IPS-18a (cell line): ENCODE measurements around the gene MFSD6L.
"Not testable (repeated sequence)": the region's sequence is repeated elsewhere in the genome, so short reads cannot be mapped to it uniquely, and the experiment has no call there.

Source experiments
- H3K27ac ChIP-seq: one replicate; pipeline ENCODE4 v1.5.1; 2013; ENCODE audit warnings: low read length
- H3K27me3 ChIP-seq: one replicate; pipeline ENCODE4 v1.6.1; 2013; ENCODE audit warnings: mild to moderate bottlenecking, low read length; ENCODE audit not compliant: control insufficient read depth, insufficient read depth
- H3K36me3 ChIP-seq: one replicate; pipeline ENCODE4 v1.6.1; 2013; ENCODE audit warnings: low read depth, low read length; ENCODE audit not compliant: control insufficient read depth
- H3K4me1 ChIP-seq: one replicate; pipeline ENCODE4 v1.6.1; 2013; ENCODE audit warnings: low read depth, low read length; ENCODE audit not compliant: control insufficient read depth
- H3K4me3 ChIP-seq: one replicate; pipeline ENCODE4 v1.5.1; 2013; ENCODE audit warnings: low read length
- H3K9ac ChIP-seq: one replicate; pipeline ENCODE4 v1.6.1; 2013; ENCODE audit warnings: mild to moderate bottlenecking, low read length, moderate library complexity
- H3K9me3 ChIP-seq: one replicate; pipeline ENCODE4 v1.6.1; 2013; ENCODE audit warnings: low read depth, low read length; ENCODE audit not compliant: control insufficient read depth

The MFSD6L gene

DNA sequence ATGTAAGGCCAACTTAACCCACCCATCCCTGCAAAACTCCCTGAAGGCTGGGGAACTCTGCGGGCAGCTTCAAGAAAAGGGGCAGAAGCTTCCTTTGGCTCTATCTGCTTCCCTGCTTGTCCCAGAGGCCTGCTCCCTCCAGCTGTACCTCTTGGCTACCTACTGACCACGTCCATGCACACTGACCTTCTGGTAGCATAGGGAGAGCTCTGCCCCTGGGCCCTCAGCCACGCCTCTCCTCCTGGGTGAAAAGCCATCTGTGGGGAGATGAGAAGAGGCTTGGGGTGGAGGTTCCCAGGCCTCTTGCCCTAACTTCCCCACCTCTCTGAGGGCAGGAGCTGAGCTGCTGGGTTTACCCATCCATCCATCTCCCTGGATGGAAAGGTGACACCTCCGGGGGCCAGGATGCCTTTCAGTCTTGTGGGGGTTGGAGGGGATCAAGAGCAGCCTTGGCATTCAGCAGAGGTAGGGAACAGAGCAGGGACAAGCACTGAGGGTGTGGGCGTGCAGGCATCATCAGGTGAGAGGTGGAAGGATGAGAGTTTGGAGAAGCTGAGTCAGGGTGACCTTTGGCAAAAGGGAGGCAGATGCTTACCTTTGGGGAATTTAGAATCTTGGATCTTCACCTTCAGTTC lies 23.4 kb upstream of the MFSD6L start:
- H3K27ac ChIP-seq = no peak overlapping the region
- no peak overlapping the region for H3K9ac ChIP-seq
- H3K9me3 ChIP-seq = peaks cover 3% of the 10 kb centered on the region
- no peaks in the 10 kb centered on the region for H3K36me3 ChIP-seq
- no peak overlapping the region for H3K4me3 ChIP-seq
- no peaks in the 10 kb centered on the region for H3K27me3 ChIP-seq
- H3K4me1 ChIP-seq = no peaks in the 10 kb centered on the region

DNA sequence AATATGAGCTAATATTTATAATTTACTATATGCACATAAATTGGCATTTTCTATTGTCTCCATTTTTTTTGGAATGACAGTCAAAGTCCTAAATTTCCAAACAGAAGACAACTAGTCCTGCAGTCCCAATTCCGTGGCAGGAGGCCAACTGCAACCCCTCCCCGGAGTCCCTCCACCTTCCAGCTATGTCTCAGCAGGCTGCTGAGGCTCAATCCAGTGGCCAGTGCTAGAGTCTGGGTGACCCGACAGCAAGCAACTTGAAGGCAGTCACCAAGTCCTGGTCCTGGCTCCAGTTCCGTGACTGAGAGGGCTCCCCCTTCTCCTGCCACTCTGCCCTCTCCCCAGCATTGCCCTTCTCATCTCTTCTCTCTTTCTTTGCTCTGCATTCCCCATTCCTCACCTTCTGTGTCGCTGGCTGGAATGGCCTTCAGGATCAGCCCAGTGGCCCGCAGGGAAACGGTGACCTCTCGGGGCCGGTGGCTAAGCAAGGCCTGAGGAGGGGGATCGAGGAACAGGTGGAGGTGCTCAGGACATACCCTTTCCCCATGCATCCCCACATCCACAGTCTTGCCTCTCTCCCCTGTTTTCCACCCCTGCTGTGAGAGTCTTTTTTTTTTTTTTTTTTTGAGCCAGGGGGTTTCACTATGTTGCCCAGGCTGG lies 22.4 kb upstream of the MFSD6L start:
- Histone ChIP-seq H3K36me3 (no peaks in the 10 kb centered on the region), H3K9me3 (peaks cover 3% of the 10 kb centered on the region), H3K4me3 (no peak overlapping the region), H3K4me1 (no peaks in the 10 kb centered on the region), H3K9ac (no peak overlapping the region), H3K27ac (no peak overlapping the region), H3K27me3 (no peaks in the 10 kb centered on the region)

DNA sequence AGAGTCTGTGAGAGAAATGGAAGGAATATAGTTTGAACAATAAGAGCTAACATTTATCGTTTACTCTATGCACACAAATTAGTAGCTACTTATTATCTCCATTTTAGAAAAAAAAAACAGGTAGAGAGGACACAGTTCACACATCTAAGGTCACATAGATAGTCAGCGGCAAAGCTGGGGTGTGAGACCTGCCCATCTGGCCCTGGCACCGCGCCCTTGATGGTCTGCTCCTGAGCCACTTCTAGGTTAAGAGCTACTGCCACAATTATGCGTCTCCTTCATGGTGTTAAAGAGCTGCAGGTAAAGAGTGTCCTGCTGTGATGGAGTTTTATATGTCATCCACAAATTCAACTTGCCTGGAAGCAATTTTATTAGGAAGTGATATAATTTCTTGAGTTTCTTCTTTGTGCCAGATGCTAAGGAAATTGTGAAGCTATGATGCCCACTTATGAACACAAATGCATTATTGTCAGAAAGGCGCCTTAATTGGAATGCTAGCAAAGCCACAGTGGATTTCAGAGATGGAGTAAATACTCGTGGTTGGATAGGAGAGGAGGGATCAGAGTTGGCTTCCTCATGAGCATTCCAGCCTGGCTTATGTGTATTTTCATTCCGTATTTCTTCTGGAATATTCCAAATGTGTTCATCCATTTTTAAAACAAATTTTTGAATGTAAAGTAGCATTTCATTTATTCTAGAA lies 21.3 kb upstream of the MFSD6L start:
- Histone ChIP-seq H3K4me3 (no peak overlapping the region), H3K4me1 (no peaks in the 10 kb centered on the region), H3K27me3 (no peaks in the 10 kb centered on the region), H3K9me3 (peaks cover 3% of the 10 kb centered on the region), H3K9ac (no peak overlapping the region), H3K36me3 (no peaks in the 10 kb centered on the region), H3K27ac (no peak overlapping the region)

DNA sequence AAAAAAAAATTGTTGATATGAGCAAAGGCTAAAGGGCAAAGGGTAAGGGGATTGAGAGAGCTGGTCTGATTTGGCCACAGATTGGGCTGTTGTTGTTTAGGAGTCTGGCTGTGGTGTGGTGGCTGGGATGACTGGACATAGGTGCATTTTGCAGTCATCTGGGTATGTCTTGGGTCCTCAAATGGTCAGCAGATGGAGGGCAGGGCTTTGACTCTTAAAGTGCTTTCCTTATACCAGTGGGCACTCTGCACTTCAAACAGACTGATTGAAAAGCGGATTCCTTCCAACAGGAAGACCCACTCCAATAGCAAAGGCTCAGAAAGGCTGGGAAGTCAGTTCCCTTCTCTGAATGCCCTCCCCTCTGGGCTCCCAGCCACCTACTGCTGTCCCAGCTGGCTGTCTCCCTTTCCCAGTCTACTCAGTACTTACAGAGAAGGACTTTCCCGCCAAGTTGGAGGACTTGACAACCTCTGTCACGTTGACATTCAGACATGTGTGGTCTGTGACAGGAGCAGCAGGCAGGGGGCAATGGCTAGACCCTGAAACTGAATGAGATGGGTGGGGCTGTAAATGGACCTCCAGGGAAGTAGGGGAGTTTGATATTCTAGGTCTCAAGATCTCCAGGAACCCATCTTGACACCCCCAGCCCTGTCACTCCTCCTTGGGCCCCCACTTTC lies 19.6 kb upstream of the MFSD6L start:
- H3K27me3 ChIP-seq = no peaks in the 10 kb centered on the region
- H3K36me3 ChIP-seq = no peaks in the 10 kb centered on the region
- no peak overlapping the region for H3K9ac ChIP-seq
- H3K27ac ChIP-seq = no peak overlapping the region
- H3K4me1 ChIP-seq = no peaks in the 10 kb centered on the region
- H3K9me3 ChIP-seq = no peaks in the 10 kb centered on the region
- no peak overlapping the region for H3K4me3 ChIP-seq

GRCh38 chr17:8818047-8818446 lies 18.9 kb upstream of the MFSD6L start:
- no peak overlapping the region for H3K27ac ChIP-seq
- H3K4me1 ChIP-seq = no peaks in the 10 kb centered on the region
- no peak overlapping the region for H3K4me3 ChIP-seq
- H3K9me3 ChIP-seq = no peaks in the 10 kb centered on the region
- H3K9ac ChIP-seq = no peak overlapping the region
- no peaks in the 10 kb centered on the region for H3K36me3 ChIP-seq
- H3K27me3 ChIP-seq = no peaks in the 10 kb centered on the region

- Histone ChIP-seq H3K27me3 (no peaks in the 10 kb centered on the region), H3K4me3 (no peak overlapping the region), H3K4me1 (no peaks in the 10 kb centered on the region), H3K36me3 (no peaks in the 10 kb centered on the region), H3K27ac (no peak overlapping the region), H3K9ac (no peak overlapping the region), H3K9me3 (no peaks in the 10 kb centered on the region)
These were observed 7.9 kb upstream of the MFSD6L start for GRCh38 chr17:8806926-8807550.

DNA sequence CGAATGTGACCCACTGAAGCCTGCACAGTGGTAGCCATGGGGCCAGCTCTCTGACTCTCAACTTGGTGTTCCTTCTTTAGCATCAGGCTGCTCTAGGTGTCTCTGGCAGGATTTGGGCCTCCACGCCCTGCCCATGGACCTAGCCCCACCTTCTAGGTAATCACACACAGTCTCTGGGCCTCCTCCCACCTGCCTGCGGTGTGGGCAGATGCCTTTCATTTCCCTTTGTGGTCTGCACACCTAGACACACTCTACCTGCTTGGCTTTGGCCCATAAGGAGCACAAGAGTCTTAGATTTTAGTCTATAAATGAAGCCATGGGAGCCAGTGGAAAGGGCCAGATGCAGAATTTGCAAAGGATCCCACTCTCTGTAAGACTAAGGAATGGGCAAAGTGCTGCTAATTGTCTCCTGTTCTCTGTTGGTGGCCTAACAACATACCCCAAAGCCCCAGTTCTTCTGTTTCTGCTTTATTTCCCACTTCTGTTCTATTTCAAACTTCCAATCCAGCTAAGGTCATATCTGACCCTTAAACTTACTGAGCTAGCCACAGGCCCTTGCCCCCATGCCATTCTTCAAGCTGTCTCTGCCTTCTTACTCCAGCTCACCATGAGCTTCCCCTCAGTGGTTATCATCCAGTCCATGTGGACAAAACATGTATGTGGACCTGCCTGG lies 7.2 kb upstream of the MFSD6L start:
- H3K4me3 ChIP-seq = no peak overlapping the region
- no peaks in the 10 kb centered on the region for H3K4me1 ChIP-seq
- no peaks in the 10 kb centered on the region for H3K9me3 ChIP-seq
- no peaks in the 10 kb centered on the region for H3K36me3 ChIP-seq
- H3K27me3 ChIP-seq = no peaks in the 10 kb centered on the region
- H3K27ac ChIP-seq = no peak overlapping the region
- H3K9ac ChIP-seq = no peak overlapping the region

DNA sequence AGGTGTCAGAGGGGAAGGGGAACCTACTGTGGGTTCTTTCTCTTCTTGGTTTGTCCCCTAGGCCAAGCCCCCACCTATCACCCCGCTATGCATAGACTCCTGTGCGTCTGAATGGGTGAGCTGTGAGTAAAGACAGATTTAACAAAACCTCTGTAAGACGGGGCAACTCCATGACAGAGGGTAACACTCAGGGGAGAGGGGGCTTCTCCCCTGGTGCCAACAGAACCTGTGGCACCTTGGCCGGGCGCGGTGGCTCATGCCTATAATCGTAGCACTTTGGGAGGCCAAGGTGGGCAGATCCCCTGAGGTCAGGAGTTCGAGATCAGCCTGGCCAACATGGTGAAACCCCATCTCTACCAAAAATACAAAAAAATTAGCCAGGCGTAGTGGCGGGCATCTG lies 6.2 kb upstream of the MFSD6L start:
- H3K4me3 ChIP-seq, H3K9me3 ChIP-seq, H3K27me3 ChIP-seq, H3K27ac ChIP-seq, H3K9ac ChIP-seq, H3K36me3 ChIP-seq, H3K4me1 ChIP-seq: not testable (repeated sequence)

DNA sequence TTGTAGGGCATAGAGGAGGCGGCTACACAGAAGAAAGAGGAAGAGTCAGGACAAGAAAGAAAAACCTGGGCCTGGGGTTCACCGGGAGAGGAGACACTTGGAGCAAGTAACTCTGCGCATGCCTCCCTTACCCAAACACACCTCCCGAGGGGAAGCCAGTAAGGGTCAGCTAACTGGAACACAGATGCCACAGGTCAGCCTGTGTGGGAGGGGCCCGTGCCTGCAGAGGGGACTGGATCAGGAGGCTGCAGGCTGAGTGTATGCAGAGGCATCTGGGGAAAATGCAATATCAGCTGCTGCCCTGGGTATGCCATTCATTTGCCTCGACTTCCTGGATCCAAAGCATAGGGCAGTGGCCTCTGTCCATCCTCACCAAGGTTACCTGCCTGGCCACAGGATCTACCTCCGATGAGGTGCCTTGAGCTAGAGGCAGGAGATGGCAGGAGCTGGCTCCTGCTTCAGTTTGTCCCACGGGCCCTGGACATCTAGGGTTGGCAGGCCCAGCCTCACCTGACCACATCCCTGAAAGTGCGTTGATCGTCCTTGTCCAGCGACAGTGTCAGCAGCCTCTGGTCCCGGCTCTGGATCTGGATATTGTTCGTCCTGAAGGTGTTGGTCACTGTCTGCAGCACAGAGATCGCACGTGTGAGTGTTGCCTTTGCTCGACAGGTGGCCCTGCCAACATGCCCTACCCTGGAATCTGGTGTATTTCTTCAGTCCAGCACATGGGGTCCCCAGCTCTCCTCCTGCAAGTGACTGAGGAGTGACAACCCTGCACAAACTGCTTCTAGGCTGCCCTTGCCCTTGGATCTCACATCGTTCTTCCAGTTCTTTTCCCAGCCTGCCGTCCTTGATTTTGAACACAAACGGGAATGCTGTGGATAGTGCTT lies 4.6 kb upstream of the MFSD6L start:
- no peaks in the 10 kb centered on the region for H3K36me3 ChIP-seq
- no peak overlapping the region for H3K9ac ChIP-seq
- no peak overlapping the region for H3K4me3 ChIP-seq
- no peak overlapping the region for H3K27ac ChIP-seq
- peaks cover 2% of the 10 kb centered on the region for H3K27me3 ChIP-seq
- no peaks in the 10 kb centered on the region for H3K9me3 ChIP-seq
- H3K4me1 ChIP-seq = peaks cover 5% of the 10 kb centered on the region

GRCh38 chr17:8801135-8801840 lies 2.1 kb upstream of the MFSD6L start:
- H3K27ac ChIP-seq = no peak overlapping the region
- H3K4me1 ChIP-seq = peaks cover 10% of the 10 kb centered on the region
- H3K9me3 ChIP-seq = no peaks in the 10 kb centered on the region
- no peak overlapping the region for H3K9ac ChIP-seq
- no peak overlapping the region for H3K4me3 ChIP-seq
- H3K27me3 ChIP-seq = peaks cover 12% of the 10 kb centered on the region
- no peaks in the 10 kb centered on the region for H3K36me3 ChIP-seq
